Caki2 (cell line): ENCODE data around the gene CEP78. TPM values are rescaled to one million over a fixed set of nuclear protein-coding genes. Genes with fewer than 3 reads are reported as not detected.
A peak's percentile ranks its signal among the peaks of the same experiment; 100 is the strongest.
"Not testable (repeated sequence)": the region's sequence is repeated elsewhere in the genome, so short reads cannot be mapped to it uniquely, and the experiment has no call there.

Experiments used
- DNase-seq: peaks from one replicate; pipeline ENCODE4 v3.0.0-alpha.2; 2015; ENCODE audit warnings: low read depth
- in situ Hi-C: cut with HindIII; loops from 2 replicates; pipeline ENCODE4 v1.10.0; 2016; ENCODE audit warnings: low sequenced_read_pairs, low pct_unique_long_range_greater_than_20kb, mixed read lengths
- total RNA-seq: library from RNA; depleted of rRNA; stranded (reverse); fragments of >200 nt; shearing (Covaris generic); gene quantifications from 2 replicates; pipeline ENCODE4 v1.2.3, GENCODE V29; 2014; ENCODE audit warnings: low replicate concordance

The CEP78 gene
- total RNA-seq, 1 experiment from 2014 or later: 15.8 TPM

DNA sequence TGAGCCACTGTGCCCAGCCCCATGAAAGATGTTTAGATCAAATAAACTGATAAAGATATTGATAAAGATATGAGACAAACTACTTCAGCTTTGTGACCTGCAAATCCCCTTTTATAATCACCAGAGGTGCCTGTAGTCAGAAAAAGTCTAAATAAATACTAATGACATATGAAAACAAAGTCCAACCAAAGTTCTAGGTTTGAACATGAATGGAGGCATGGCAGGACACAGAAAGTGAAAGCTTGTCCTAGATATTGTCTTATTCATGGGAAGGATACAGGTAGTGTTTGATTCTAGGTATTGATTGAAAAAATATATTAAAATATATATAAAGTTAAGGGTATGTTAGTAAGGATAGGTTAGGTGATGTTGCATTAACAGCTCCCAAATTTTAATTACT is 36.4 kb downstream of the CEP78 start:
- in situ Hi-C loops: no loop called here
- no peak for DNase-seq

- in situ Hi-C loops: no loop called here
- no peak for DNase-seq
Observed at GRCh38 chr9:78273761-78274160, 37.9 kb downstream of the CEP78 start.

DNA sequence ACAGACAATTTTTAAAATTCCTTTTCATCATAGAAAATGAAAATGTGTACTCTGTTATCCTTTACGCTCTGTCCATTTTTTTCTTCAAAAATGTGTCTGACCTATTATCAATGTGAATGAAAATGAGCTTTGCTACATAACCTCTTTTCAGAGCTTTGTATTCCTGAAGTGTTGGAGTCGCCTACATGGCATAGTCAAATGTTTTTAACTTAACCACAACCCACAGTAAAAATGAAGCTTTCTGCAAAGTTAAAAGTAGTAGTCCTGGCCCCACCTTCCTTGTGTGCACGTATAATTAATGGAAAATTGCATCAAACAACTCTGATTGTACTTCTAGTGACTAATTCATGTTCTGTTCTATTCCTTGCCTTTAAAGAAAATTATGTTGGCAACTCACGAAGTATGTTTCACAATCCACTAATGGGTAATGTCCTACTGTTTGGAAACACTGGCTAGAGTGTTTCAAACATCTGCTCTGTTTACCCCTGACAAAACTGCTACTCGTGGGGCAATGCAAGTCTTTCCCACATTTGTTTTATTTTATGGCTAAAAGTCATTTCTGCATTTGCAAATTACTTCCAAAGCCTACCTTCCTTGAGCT is 42.4 kb downstream of the CEP78 start:
- in situ Hi-C loops: no loop called here
- DNase-seq: no peak

DNA sequence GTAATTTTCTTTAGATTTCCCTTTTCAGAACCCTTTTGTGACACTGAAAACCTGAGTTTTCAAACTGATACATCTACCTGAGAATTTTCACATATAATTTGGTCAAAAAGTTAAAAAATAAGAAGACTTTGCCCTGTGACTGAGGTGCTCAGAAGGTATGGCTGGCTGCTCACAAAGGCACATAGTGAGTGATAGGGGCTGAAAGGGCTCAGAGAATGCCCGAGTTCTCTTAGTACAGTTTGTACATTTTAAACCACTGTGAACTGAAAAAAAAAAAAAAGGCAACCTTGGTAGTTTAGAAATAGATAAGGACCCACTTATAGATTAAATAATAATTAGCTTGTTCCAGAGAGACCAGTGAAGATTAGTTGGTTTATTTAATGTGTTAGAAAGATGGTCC is 42.9 kb downstream of the CEP78 start:
- no peak for DNase-seq
- in situ Hi-C loops: no loop called here

DNA sequence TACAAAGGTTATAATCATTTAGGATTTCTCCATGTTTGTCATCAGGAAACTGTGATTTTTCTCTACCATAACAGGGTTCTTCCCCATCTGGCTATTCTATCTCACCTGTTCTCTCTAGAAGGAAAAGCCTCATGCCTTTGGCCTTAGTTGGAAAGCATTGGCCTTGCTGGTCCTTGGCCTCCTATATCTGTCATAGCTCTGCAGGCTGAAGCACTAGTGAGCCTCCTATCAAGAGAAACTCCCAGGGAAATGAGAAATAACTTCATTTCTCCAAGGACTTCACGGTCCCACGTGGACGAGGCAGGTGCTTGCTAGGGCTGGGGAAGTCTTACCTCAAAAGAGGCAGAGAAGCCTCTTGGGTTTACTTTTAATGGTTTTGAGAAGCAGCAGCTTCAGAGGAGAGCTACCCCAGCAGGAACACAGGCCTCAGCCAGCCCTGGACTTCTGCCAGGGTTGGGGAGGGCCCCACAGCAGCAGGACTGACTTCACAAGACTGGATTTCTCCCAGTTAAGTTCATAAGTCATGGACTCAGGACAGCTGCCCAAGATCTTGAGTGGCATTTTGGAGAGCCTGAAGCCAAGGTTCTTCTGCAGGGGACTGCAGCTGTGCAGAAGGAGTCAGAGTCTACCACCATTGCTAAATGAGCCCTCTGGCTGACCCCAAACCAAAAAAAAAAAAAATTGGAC is 45.2 kb downstream of the CEP78 start:
- no peak for DNase-seq
- in situ Hi-C loops: no loop called here

- DNase-seq, in situ Hi-C loops: not testable (repeated sequence)
Observed at GRCh38 chr9:78284181-78284580, 48.3 kb downstream of the CEP78 start.

- no peak for DNase-seq
- in situ Hi-C loops: no loop called here
Observed at GRCh38 chr9:78286125-78286524, 50.2 kb downstream of the CEP78 start.

DNA sequence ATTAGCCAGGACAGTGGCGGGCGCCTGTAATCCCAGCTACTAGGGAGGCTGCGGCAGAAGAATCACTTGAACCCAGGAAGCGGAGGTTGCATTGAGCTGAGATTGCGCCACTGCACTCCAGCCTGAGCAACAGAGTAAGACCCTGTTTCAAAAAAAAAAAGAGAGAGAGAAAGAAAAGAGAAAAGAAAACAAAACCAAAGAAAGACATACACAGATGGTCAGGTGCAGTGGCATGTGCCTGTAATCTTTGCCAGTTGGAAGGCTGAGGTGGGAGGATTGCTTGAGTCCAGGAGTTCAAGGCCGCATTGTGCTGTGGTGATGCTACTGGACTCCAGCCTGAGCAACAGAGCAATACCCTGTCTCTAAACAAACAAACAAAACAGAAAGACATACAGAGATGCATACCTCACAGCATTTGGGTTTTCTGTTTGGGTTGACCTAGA is 51.1 kb downstream of the CEP78 start:
- in situ Hi-C loops: no loop called here
- DNase-seq: no peak

- peak; percentile 18 for DNase-seq
Observed at GRCh38 chr9:78288214-78288892, 52.5 kb downstream of the CEP78 start.

GRCh38 chr9:78289474-78289873 is 53.6 kb downstream of the CEP78 start:
- in situ Hi-C loops: no loop called here
- peak; percentile 46 for DNase-seq

More at GRCh38 chr9:78288214-78288892, 52.5 kb downstream of the CEP78 start:
- in situ Hi-C loops: no loop called here

- in situ Hi-C loops: no loop called here
- no peak for DNase-seq
Observed at GRCh38 chr9:78291240-78291925, 55.5 kb downstream of the CEP78 start.

- in situ Hi-C loops: no loop called here
- no peak for DNase-seq
Observed at GRCh38 chr9:78292026-78292425, 56.2 kb downstream of the CEP78 start.

- no peak for DNase-seq
- in situ Hi-C loops: no loop called here
Observed at GRCh38 chr9:78292716-78293497, 57.0 kb downstream of the CEP78 start.

GRCh38 chr9:78294290-78295176 is 58.7 kb downstream of the CEP78 start:
- in situ Hi-C loops: no loop called here
- DNase-seq: no peak

DNA sequence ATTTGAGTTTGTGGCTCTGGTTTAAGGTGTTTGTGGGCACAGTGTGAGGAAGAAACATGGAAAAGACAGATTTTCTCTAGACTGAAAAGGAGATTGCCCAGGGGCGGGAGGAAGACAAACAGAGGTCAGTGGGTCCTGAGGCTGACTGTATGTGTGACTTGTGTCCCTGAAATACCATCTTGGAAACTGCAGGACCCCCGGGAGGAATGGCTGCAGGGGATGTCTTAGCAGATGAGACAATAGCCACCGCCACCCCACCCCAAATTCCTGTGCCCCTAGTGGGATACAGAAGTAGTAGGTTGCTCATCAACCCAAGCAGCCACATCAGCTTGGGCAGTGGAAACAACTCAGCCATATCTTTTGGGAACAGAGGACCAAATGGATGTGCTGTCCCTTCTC is 59.3 kb downstream of the CEP78 start:
- in situ Hi-C loops: no loop called here
- DNase-seq: no peak

GRCh38 chr9:78295731-78296130 is 59.9 kb downstream of the CEP78 start:
- in situ Hi-C loops: no loop called here
- no peak for DNase-seq

GRCh38 chr9:78296201-78296892 is 60.5 kb downstream of the CEP78 start:
- DNase-seq: no peak
- in situ Hi-C loops: no loop called here
